NCI-H1105 (cell line): ENCODE measurements around the gene UROS.
A peak's percentile ranks its signal among the peaks of the same experiment; 100 is the strongest.

Experiments
- DNase-seq: peaks from one replicate; lab custom pipeline; 2025; lab: John Stamatoyannopoulos, UW

UROS gene

GRCh38 chr10:125822878-125823662 lies at the start of gene UROS, which contains the start of gene BCCIP:
UROS (minus strand) TSS chr10:125823258; CDS start chr10:125816499, 6,759 bp downstream.
BCCIP (plus strand) TSS chr10:125823546; CDS start chr10:125823558, 12 bp downstream.
- peak; percentile 65 for DNase-seq

- DNase-seq: no peak
Observed at GRCh38 chr10:125871338-125871737, 48.3 kb upstream of the UROS start.

DNA sequence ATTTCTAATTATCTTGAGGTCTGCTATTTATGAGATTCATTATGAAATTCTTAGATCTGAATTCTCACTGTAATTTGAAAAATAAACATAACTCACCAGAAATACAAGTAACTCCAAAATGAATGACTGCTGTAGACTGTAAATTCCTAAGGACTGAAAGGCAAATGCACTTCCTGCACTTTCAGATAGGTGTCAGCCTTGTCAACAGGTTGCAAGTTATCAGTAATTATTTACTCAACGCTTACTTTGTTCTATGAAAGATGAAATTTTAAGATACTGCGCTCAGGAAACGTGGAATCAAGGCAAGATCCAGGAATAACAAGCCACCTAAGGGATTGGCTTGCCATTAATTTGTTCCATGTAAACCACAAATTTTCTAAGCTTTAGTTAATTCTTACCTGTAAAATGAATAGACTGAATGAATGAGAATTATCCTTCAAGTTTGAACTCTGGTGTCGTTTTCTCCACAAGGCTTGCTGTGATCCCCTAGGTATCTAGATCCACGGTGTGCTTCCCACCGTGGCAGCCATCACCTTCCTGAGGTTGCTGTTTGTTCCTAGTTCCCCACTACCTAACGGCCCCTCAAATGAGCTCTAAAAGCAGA lies 45.4 kb upstream of the UROS start:
- no peak for DNase-seq

- DNase-seq: no peak
Observed at GRCh38 chr10:125866421-125867029, 43.5 kb upstream of the UROS start.

DNA sequence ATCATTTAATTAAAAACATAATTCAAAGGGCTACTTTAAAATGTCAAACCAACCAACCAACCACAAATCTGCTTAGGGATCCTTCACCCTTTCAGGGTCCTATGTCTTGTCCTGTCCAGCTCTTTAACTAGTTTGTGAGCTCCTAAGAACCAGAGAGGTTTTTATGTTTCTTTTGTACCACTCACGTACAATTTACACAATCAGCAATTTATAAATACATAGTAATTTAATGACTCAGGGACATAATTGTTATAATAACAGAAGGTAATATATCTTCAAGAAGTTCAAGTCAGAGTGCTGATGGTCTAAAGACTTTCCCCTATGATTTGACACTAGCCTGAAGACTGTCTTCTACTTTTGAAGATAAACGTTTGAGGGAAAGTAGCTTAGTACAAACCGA lies 42.1 kb upstream of the UROS start:
- DNase-seq: no peak

GRCh38 chr10:125859128-125859817 lies 36.2 kb upstream of the UROS start:
- DNase-seq: no peak

- no peak for DNase-seq
Observed at GRCh38 chr10:125857185-125857760, 34.2 kb upstream of the UROS start.

- no peak for DNase-seq
Observed at GRCh38 chr10:125852487-125852886, 29.4 kb upstream of the UROS start.

- DNase-seq: no peak
Observed at GRCh38 chr10:125850766-125851731, 28.0 kb upstream of the UROS start.

DNA sequence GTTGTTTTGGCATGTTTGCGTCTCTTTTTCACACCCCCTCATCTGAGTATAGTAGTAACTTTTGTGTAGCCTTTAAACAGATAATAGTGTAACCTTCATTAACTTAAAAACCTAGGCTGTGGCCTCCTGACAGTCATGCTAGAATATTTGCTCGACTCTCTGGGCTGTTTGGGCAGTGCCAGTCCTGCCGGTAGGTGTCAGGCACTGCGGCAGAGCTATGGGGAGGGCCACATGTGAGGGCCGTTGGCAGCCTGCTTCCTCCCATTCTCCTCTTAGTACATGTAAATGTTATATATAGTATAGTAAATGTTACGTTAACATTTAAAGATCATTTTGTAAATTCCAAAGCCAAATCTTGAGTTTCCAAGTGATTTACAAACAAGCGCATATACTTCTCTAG lies 26.4 kb upstream of the UROS start:
- DNase-seq: no peak

GRCh38 chr10:125848857-125849256 lies 25.8 kb upstream of the UROS start:
- no peak for DNase-seq

- no peak for DNase-seq
Observed at GRCh38 chr10:125848371-125848770, 25.3 kb upstream of the UROS start.

- DNase-seq: no peak
Observed at GRCh38 chr10:125846894-125847293, 23.8 kb upstream of the UROS start.

- DNase-seq: no peak
Observed at GRCh38 chr10:125845617-125846016, 22.6 kb upstream of the UROS start.

- DNase-seq: no peak
Observed at GRCh38 chr10:125844751-125845221, 21.7 kb upstream of the UROS start.

- no peak for DNase-seq
Observed at GRCh38 chr10:125843603-125844329, 20.7 kb upstream of the UROS start.

DNA sequence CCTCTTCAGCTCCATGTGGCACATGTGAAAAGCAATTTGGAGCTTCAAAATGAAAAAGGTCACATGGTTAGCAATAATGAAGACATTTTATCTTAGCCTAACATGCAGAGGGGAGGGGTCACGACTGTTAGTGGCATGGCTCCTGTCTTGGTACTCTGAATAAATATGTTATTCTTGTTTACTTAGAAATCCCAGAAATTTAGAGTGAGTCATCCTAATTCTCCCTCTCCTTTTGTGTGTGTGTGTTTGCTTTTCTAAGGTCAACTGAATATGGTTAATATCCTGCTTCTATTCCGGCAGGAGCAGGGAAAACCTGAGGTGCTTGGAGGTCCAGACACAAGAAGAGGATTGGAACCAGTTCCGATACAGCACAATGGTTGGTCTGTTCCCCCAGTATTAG lies 17.9 kb upstream of the UROS start:
- DNase-seq: no peak

DNA sequence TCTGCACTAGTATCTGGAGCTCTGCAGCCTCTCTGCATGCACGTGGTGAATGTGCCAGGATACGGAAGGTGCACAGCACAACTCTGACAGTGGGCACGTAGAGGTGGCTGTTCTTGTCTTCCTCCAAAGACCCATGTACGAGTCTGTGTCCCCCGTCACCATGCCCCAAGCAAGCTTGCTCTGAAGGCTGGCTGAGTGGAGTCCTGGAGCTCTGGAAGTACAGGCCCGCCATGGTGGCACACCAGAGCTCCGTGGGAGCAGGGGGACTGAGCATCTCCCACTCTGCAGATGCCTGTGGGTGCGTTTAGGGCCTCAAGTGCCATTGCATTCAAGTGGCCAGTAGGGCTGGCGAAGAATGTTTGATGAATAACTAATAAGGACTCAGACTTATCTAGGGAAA lies 17.3 kb upstream of the UROS start:
- DNase-seq: no peak

DNA sequence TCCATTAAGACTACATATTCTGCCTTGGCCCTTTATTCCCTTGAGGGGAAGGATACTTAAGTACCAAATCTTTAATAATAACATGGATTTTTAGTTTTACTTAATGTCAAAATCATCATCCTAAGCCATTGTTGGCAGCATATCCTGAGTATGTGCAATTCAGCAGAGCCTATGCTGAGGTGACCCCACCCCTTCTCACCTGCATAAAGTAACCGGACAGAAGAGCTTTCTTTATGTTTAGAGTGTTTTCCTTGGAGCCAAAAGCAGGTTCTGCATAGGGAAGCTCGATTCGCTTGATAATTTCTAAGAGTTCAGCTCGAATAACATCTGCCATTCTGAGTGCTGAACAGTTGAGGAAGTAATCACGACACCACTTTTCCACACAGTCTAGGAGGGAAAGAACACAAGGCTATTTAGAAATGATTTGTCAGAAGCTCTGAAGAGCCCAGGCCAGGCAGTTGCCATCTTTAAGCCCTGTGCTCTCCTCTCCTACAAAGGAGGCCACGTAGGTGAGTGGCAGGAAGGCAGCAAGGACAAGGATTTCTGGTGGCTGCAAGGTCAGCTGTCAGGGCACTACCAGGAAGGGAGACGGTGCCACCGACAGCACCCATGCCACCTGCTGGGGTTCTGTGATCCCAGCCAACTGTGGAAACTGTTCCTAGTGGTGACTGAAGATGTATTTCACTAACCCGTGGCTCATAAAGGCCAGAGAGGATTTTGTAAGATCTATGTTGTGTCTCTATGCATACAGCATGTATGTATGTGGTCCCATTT lies 15.9 kb upstream of the UROS start:
- DNase-seq: no peak
